A204.1 (cell line): ENCODE measurements around the gene DDX49.

Source experiments
- FAIRE-seq: peaks from 2 replicates; lab custom pipeline; 2012; peaks lifted over from hg19 to GRCh38; lab: Jason Lieb, UNC

The DDX49 gene

GRCh38 chr19:18975869-18976268 lies 56.4 kb downstream of the DDX49 start:
- FAIRE-seq: no peak
